HG02759 (cell line): Measurements from ENCODE around the gene IL31.

Source experiments
- ATAC-seq: cut with Tn5 transposase; IDR thresholded peaks from one replicate; pipeline ENCODE4 v1.9.1; 2021; ENCODE audit warnings: mild to moderate bottlenecking, moderate library complexity; ENCODE audit not compliant: unreplicated experiment

The IL31 gene

DNA sequence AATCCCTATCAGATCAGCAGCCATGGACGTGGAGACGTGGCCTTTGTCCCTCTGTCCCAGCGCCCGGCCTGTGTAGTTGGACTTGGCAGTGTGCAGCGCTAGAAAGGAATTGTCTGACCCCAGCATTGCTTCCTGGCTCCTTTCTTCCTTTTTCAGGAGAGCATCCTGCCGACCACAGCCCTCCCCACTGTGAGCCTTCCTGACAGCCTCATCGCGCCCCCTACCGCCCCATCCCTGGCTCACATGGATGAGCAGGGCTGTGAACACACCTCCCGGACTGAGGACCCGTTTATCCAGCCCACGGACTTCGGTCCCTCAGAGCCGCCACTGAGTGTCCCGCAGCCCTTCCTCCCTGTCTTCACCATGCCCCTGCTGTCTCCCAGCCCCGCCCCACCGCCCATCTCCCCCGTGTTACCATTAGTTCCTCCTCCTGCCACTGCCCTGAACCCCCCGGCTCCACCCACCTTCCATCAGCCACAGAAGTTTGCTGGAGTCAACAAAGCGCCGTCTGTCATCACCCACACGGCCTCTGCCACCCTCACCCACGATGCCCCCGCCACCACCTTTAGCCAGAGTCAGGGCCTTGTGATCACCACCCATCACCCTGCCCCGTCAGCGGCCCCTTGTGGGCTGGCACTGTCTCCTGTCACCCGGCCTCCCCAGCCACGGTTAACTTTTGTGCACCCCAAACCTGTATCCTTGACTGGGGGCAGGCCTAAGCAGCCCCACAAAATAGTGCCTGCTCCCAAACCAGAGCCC lies 40.6 kb downstream of the IL31 start:
- ATAC-seq: no peak

DNA sequence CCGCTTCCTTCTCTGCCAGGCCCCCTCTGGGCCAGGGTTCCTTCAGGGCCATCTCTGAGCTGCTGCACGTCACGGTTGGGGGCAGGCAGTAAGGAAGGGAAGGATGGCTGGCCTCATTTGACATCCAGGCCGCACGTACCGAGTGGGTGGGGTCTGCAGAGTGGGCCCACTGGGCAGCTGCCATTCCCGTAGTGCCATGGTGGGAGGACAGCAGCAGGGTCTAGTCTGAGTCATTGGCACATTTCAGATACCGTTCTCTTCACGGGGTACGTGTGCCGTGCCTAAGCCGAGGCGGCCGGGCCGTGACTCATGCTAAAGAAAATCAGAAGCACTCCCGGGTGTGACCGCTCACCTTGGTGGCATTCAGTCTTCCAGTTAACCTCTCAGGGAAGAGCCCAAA lies 43.9 kb downstream of the IL31 start:
- ATAC-seq: no peak

DNA sequence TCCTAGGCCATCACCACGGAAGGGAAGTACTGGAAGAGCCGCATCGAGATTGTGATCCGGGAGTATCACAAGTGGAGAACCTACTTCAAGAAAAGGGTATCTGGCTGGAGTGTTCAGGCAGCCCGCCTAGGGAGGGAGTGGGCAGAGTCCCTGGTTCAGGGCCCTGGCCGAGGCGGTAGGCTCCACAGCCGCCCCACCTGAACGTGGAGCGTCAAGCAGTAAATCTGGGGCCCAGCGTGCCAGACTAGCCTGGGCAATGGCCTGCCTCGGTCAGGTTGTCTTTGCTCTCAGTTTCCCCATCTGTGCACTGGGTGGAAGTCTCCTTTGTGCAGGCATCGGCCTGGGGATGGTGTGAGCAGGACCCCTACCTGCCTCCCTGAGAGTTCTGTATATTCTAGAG lies 44.9 kb downstream of the IL31 start:
- ATAC-seq: no peak

DNA sequence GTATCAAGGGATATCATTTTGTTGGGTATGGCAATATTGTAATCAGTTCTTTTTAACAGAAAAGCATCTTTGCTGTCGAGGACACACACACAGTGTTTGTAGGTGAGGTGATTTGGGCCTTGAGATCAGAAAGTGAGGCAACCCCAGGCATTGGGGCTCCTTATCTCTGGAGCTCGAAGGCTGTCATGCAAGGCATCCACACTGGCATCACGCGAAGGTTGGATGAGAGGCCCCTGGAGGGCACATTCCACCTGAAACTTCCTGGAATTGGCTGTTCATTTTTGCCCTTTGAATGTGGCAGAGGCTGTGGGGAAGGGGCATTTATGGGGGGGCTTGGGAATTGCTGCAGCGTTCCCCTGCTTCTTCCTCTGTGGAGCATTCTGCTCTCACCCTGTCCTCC lies 45.5 kb downstream of the IL31 start:
- ATAC-seq: no peak

DNA sequence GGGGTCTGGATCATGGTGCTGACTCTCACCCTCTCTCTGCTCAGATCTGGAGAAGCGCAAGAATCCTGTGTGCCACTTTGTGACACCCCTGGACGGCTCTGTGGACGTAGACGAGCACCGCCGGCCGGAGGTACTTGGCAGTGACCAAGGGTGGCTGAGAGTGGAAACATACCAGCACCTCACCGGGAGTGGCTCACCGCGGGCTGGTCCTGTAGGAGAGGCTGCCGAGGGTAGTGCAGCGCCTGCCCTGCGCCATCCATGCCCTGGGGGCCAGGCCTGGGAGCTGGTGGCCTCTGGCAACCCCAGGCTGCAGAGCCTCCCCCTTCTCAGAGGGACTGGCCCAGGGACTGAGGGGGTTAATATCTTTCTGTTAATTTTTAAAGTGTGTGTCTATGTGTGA lies 46.2 kb downstream of the IL31 start:
- no peak for ATAC-seq

DNA sequence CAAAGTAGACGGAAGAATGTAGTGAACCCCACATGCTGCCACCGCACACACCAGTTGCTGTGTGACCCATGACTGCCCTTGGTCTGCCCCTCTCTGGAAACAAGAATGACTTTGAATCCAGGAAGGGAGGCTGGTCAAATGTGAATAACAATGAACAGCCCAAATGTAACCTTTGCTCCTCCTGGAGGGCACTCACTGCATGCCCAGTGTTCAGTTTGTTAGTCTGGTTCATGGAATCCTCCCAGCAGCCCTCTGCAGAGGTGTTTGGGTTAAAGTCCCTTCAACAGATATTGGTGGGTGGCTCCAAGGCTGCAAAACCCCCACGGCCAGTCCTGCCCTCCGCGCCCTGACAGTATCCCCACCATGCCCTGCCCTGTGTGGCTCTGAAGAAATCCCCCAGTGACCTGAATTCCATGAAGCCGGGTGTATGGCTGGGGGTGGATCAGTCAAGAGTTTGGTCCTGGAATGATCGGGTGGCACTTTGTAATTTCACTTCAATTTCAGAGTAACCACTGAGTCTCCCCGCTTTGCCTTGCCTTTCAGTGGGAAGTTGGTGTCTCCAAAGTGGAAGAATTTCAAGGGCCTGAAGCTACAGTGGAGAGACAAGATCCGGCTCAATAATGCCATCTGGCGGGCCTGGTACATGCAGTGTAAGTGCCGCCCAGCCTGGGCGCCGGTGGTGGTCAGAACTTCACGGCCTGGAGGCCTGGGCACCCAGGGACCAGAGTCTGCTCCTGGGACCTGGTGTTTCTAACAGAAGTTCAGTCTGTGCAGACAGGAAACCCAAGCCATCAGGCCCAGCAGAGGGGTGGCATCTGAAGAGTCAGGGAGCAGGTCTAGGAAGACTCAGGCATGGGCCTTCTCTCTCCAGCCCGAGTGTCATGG lies 47.1 kb downstream of the IL31 start:
- no peak for ATAC-seq

DNA sequence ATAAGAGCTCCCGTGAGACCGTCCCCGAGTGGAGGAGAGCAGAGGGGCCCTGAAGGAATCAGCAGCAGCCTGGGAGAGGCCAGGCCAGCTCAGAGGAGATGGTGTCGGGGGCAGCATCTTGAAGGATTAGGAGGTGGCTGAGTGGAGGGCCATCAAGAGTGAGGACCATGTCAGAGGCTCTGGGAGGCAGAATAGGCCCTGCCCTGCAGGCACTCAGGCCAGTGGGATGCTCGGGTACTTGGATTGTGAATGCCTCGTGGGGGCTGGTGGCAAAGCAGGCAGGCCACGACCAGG lies 47.7 kb downstream of the IL31 start:
- no peak for ATAC-seq

DNA sequence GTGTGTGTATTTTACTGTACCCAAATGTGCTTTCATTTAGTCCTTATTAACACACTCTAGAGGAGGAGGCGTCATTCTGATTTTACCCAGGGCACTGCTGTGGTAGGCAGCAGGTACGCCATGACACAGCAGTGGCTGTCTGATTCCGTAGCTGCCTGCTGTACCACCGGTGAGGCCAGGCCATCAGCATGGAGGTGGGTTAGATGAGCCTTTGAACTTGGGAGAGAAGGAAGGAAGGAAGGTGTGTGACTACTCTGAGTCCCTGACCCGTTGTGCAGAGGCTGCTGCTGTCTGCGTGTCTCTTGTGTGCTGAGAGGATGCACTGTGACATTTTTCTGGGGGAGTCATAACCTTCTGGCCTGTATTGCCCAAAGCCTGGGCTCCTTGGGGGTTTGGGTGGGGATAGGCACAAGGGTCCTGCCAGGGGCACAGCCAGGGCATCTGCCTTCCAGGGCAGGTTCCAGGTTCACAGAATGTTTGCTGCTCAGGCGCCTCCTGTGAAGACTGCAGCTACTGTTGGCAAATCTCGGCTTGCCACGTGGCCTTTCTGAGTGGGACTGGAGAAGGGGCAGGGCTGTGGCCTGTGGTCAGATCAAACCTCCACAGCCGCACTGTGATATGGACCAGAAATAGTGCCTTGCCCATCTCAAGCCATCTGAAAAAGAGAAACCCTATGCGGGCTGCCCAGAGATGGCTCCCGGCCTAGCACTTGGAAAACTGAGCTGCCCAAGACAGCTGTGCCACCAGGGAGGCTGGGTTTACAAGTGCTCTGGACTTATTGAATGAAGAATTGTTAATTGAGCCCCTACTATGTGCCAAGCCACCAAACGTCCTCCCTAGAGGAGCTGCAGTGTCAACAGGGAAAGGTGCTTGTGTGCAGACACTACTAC lies 48.3 kb downstream of the IL31 start:
- no peak for ATAC-seq

DNA sequence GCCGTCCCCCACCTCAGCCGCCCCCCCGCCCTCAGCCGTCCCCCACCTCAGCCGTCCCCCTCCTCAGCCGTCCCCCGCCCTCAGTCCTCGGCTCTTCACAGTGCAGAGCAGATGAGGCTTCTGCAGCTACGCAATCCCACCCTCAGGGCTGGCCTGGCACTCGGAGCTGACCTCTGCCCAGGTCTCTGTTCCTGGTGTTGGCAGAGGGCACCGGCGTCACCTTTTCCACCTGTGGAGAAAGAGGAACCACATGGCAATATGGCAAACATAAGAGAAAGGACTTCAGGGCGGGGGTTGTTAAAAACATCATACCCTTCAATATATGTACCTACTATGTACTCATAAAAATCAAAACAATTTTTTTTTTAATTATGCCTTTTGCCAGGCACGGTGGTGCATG lies 49.7 kb downstream of the IL31 start:
- no peak for ATAC-seq

DNA sequence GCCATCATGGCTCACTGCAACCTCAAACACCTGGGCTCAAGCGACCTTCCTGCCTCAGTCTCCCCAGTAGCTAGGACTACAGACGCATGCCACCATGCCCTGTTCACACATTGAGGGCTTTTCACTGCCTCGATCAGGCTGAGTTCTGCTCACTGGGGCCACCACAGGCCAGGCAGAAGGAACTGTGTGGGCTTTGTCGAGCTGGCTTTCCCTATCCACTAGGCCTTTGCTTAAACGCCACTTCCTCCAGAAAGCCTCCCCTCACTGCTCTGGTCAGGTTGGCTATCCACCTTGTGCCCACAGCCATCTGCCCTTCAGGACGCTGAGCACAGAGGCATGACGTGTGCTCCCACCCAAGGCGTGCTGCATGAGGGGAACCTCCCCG lies 50.3 kb downstream of the IL31 start:
- no peak for ATAC-seq

DNA sequence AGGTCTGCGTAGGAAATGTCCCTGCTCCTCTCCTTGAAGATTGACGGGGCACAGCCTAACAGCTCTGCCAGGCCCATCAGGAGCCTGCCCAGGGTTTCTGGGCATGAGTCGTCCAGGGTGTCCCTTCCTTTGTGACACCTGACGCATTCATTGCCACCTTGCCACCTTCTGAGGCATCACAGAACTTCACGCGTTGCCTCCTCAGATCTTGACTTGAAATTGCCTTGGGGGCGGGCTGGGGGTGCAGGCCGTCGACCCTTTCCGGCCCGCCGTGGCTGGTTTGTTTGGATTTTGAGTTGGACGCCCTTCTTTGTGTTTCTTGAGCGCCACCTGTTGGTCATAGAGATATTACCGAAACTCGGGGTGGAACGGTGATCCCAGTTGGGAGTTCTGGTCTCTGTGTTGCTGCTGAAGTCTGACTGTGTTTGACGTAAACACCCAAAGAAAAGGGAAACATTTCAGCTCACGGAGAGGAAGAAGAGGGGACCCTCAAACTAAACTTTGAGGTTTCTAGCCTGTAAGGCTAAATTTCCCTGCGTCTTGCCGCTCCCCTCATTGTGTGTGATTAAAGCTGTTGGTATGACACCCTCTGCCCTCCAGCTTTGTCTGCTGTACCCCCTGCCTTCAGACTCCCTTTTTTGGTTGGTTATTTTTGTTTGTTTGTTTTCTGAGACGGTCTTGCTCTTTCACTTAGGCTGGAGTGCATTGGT lies 50.8 kb downstream of the IL31 start:
- no peak for ATAC-seq
